ENCODE measurements around the gene CDHR4.
A peak's percentile ranks its signal among the peaks of the same experiment; 100 is the strongest.
"Not testable (repeated sequence)": the region's sequence is repeated elsewhere in the genome, so short reads cannot be mapped to it uniquely, and the experiment has no call there.

The CDHR4 gene, protein sequence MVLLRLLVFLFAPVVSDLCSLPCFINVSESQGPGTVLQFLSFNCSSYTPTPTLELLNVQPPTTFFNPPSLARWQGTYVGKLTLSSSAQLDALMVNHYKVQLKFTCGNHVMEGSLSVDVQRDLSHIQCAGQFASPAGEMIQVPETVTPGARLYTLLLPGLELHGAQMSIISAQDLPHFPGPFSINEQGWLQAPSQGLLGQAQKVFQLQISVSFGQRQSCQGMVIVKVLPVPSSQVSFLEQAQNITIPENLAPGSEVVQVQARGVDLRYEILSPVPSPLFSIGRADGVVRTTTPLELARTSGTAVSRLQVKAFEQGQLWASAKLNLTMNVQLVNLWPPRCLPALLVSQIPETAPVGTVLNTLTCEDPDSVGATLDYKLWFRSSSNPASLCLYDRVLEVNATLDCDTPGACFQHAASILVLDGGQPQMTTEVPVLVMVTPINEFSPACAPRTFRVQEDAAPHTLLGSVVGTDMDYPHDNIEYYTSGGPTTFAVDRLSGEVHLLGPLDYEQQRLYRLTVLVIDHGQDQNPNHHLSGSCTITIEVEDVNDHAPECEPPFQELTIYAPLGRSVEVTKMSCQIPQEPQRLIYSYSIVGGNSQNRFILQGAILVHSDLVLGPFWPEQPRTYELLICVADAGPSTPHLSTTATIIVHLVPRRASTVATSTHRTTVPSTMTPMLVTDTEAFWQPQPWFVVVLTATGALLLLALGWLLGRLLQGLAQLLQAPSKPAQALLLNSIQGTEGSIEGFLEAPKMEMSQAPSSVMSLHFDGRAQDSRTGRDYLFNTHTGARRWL

DNA sequence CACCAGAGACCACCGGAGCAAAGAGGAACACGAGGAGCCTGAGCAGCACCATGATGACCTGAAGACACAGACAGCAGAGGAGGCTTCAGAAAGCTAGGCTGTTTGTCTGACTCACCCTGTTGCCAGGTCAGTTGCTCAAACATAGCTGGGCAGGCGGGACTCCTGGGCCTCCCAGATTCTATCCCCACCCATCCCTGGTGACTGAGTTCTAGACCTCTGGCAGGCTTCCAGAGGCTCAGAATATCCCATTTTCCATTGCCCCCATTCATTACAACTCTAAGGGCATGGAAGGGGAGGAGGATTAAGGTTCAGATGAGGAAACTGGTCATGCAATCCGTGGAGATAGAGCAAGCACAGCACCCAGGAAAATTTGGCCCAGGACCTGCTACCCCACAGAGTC is at the start of gene CDHR4:
CDHR4 (minus strand) TSS at position 113 of the 400 bp plus-strand sequence; CDS start at position 52, 61 bp downstream.
- ATAC-seq (no peak), DNase-seq (no peak)
- peak within 1 kb of the TSS in 1 of 2 donors; percentile 29 for H3K27ac Mint-ChIP-seq
- peaks cover 24% of the 10 kb centered on the region for H3K4me1 Mint-ChIP-seq
- H3K4me3 Mint-ChIP-seq: no peak within 1 kb of the TSS
- H3K27me3 Mint-ChIP-seq: peaks cover 22% of the 10 kb centered on the region
- H3K9me3 Mint-ChIP-seq: no peaks in the 10 kb centered on the region

DNA sequence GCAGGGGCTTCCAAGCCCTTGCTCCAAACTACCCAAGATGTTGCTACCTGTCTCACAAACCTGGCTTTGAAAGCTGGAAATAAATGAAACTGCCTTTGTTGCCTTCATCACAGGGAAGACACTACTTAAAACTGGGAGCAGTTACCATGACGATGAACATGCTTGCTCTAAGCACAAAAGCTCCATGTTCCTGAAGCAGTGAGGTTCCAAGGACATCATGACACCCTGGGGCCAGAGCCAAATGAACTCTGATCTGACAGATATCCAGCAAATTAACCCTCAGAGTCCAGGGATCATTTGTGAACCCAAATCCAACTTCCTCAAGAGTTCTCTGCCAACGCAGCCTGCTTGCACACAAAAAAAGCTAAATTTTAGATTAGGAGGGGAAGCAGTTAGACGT is 46.0 kb upstream of the CDHR4 start:
- Mint-ChIP-seq H3K9me3 (no peaks in the 10 kb centered on the region), H3K4me1 (no peaks in the 10 kb centered on the region), H3K27me3 (no peaks in the 10 kb centered on the region), H3K4me3 (no peak overlapping the region), H3K27ac (no peak overlapping the region)
- no peak for DNase-seq
- ATAC-seq: no peak

DNA sequence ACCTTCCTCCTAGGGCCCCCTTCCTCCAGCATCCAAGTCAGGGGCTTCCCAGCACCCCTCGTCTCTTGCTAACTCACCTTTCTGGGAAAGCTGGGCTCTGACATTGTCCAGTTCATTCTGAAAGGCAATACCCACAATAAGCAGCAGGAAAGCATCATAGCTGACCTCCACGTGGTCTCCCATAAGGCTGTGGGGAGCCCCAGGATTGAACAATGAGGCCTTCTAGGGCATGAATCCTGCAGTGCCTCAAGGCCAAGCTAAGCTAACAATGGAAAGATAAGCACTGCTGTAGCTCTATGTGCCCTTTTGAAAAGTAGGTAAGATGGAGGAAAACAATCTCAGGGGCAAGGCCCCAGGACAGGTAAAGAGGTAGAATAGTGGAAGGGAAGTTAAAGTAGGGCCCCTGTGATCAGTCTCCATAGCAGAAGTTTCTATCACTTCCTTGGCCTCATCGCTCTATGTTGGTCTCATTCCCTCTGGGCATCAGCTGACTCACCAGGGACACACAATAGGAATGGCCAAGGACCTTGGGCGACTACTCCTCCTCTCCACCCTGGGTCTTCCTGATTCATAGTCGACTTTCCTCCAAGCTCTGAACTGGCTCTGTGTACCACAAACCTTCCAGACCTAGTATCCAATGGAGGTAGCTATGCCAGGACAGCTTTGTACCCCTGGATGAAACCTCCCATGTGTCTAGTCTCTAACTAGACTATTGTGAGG is 45.0 kb upstream of the CDHR4 start:
- ATAC-seq (no peak), DNase-seq (no peak)
- H3K27me3 Mint-ChIP-seq: no peaks in the 10 kb centered on the region
- no peak overlapping the region for H3K4me3 Mint-ChIP-seq
- no peaks in the 10 kb centered on the region for H3K4me1 Mint-ChIP-seq
- no peaks in the 10 kb centered on the region for H3K9me3 Mint-ChIP-seq
- H3K27ac Mint-ChIP-seq: peak overlapping the region; percentile 0 to 53

DNA sequence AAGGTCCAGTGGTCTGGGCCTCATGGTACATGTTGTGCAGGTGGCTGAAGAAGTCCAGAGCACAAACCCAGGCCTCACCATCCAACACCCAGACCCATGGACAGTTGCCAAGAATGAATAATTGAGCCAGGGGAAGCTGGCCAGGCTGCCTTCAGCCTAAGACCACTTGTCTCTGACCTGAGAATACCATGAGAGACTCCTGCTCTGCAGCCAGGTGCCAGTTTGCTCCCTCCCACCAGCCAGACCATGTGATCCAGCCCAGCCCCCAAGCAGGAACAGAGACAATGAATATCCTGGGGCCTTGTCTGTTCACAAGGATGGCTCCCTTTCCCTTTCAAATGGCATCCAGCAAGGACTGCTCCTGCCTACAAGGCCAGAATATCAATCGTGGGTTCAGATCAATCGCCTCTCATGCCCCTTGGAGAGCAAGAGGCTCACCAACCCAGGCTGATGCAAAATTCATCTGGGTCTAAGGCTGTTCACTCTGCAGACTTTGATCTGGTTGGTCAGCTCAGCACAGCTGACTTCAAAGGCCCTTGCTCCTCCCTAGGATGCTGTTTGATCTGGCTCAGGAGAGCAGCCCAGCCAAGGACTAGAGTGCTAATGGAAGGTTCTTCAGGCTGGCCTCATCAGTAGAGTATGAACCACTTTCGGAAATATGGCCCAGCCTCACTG is 43.3 kb upstream of the CDHR4 start:
- H3K4me1 Mint-ChIP-seq: peaks cover 5% of the 10 kb centered on the region
- DNase-seq: no peak
- H3K27me3 Mint-ChIP-seq: no peaks in the 10 kb centered on the region
- no peak for ATAC-seq
- peak overlapping the region in 1 of 2 donors; percentile 44 for H3K27ac Mint-ChIP-seq
- H3K9me3 Mint-ChIP-seq: no peaks in the 10 kb centered on the region
- no peak overlapping the region for H3K4me3 Mint-ChIP-seq

DNA sequence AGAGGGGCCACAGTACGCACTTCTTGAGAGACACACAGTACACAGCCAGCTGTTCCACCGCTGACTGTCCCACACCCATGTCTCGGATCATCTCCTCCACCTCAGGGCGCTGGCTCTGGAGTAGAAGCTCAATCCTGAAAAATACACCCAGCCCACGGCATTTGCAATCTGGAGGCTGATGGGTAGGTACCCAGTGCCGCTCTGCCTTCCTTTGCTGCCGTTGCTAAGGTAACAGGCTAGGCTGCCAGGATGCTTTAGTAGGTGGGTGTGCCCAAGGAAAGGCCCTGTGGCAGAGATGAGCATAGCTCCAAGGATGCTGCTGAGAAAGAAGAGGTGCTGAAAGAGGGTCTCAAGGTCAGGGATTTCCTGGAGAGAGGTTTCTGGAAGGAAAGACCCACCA is 42.1 kb upstream of the CDHR4 start:
- peaks cover 5% of the 10 kb centered on the region for H3K4me1 Mint-ChIP-seq
- no peak overlapping the region for H3K4me3 Mint-ChIP-seq
- no peaks in the 10 kb centered on the region for H3K27me3 Mint-ChIP-seq
- no peak overlapping the region for H3K27ac Mint-ChIP-seq
- DNase-seq (no peak), ATAC-seq (no peak)
- no peaks in the 10 kb centered on the region for H3K9me3 Mint-ChIP-seq

DNA sequence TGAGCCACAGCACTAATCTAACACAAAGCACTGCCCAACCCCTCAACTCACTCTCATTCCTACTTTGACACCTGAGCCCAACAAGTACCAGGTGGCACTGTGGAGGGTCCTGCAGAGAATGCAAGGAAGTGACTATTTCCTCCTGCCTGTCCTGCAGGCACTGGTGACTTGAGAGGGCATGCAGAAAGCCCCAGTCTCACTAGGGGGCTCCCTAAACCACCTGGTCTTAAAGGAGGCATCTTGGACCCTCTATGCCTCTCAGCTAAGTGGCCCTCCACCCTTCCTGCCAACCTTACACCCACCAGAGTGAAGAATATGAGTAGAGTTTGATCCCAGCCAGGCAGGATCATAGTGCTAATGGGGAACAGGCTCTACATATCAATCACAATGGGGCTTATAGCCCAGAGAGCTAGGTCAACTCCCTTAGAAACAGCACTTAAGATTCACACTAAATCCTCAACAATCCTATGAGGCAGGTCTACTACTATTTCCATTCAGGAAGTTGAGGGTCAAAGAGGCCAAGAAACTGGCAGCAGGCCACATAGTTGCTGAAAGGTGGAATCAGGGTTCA is 41.5 kb upstream of the CDHR4 start:
- no peaks in the 10 kb centered on the region for H3K9me3 Mint-ChIP-seq
- no peak overlapping the region for H3K27ac Mint-ChIP-seq
- no peak overlapping the region for H3K4me3 Mint-ChIP-seq
- no peaks in the 10 kb centered on the region for H3K27me3 Mint-ChIP-seq
- H3K4me1 Mint-ChIP-seq: peaks cover 5% of the 10 kb centered on the region
- ATAC-seq (peak; percentile 56), DNase-seq (peak in 1 of 2 donors; percentile 28)

DNA sequence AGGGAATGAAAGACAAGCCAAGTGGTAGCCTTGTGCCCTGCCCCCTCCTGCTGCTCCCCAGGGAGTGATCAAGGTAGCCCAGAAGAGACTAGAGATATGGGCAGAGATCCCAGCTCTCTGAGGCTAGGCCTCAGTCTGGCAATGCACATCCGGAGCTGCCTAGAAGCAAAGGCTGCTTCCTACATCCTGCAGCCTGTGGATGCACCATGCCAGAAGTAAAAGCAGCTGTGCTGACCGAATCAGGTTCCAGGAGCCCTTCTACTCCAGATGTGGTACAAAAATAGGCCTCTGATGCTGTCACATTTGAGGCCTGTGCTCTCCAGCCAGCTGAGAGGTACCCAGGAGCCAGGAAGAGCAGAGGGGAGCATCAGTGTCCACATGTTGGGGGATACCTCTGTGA is 40.7 kb upstream of the CDHR4 start:
- no peak for DNase-seq
- Mint-ChIP-seq H3K9me3 (no peaks in the 10 kb centered on the region), H3K27ac (no peak overlapping the region), H3K4me3 (no peak overlapping the region), H3K4me1 (peaks cover 5% of the 10 kb centered on the region), H3K27me3 (no peaks in the 10 kb centered on the region)
- ATAC-seq: no peak

DNA sequence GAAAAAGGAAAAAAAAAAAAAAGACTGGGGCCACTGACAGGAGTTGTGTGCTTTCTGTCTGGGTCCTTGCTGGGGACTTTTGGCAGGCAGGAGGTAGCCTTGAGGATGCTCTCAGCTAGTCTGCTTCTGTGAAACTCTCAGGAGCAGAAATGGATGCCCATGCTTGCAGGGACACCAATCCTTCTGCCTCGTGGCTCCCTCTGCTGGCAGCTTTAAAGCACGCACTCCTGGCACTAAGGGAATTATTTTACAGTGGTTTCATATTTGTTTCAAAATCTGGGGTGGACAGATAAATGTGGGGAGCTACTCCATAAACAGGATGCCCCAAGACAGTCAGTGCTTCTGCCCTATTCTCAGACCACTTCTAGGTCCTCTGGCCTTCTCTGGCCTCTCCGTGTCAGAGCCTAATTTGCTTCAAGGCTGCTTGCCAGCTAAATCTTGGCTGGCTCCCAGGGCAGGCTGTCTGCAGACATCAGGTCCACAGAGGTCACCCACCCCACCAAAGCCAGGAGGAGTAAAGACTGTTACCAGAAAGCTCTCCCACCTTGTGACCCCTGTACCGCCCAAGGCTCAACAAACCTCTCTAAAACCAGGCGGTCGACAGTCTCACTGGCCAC is 39.6 kb upstream of the CDHR4 start:
- no peaks in the 10 kb centered on the region for H3K27me3 Mint-ChIP-seq
- ATAC-seq (peak; percentile 87), DNase-seq (peak; percentile 69 to 75)
- H3K27ac Mint-ChIP-seq: peak overlapping the region in 1 of 2 donors; percentile 27
- H3K4me1 Mint-ChIP-seq: peaks cover 5% of the 10 kb centered on the region
- H3K9me3 Mint-ChIP-seq: no peaks in the 10 kb centered on the region
- H3K4me3 Mint-ChIP-seq: no peak overlapping the region

DNA sequence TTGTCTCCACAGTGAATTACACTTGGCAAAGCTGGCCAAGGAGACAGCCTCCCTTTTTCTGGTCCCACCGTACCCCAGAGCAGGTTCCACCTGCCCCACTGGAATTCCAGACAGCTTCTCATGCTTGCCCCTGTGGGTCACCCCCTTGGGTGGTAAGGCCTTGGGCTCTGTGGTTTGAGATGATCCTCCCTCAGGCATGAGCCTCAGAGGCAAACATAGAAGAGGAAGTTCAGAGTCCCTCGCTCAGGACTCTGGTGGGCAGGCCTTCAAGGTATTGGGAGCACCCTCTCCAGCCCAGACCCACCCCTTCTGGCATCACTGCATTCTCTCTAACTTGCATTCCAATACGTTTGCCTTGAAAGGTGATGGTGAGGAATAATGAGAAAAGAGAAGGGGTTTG is 31.7 kb upstream of the CDHR4 start:
- H3K27me3 Mint-ChIP-seq: no peaks in the 10 kb centered on the region
- H3K4me1 Mint-ChIP-seq: no peaks in the 10 kb centered on the region
- ATAC-seq: no peak
- H3K4me3 Mint-ChIP-seq: no peak overlapping the region
- no peaks in the 10 kb centered on the region for H3K9me3 Mint-ChIP-seq
- H3K27ac Mint-ChIP-seq: peak overlapping the region in 1 of 2 donors; percentile 91
- DNase-seq: no peak

DNA sequence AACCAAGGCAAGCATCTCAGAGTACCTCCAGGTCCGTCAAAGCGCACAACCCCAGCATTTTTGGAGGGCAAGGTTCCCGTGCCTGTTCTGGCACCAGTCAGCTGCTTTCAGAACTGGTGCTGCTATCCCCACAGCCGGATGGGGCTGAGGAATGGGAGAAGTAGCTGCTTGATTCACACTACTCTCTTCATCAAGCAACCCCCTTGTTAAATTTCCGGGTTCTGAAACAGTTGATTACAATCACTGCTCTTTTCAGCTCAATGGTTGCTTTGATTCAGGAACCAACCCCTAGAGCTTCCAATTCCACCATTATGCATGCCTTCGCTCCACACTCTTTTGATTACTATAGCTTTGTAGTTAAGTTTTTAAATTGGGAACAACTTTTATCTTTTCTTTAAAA is 26.3 kb upstream of the CDHR4 start:
- Mint-ChIP-seq H3K27ac (no peak overlapping the region), H3K9me3 (no peaks in the 10 kb centered on the region), H3K4me1 (no peaks in the 10 kb centered on the region), H3K4me3 (no peak overlapping the region), H3K27me3 (no peaks in the 10 kb centered on the region)
- no peak for ATAC-seq
- DNase-seq: no peak

DNA sequence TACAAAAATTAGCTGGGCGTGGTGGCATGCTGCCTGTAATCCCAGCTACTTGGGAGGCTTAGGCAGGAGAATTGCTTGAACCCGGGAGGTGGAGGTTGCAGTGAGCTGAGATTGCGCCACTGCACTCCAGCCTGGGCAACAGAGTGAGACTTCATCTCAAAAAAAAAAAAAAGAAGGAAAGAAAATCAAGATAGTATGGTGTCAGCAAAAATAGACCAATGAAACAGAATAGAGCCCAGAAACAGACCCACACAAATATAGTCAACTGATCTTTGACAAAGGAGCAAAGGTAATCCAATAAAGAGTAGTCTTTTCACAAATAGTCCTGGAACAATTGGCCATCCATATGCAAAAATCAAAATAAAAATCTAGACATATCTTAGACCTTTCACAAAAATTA is 23.5 kb upstream of the CDHR4 start:
- H3K4me1 Mint-ChIP-seq, H3K27ac Mint-ChIP-seq, DNase-seq, H3K9me3 Mint-ChIP-seq, H3K27me3 Mint-ChIP-seq, ATAC-seq, H3K4me3 Mint-ChIP-seq: not testable (repeated sequence)

DNA sequence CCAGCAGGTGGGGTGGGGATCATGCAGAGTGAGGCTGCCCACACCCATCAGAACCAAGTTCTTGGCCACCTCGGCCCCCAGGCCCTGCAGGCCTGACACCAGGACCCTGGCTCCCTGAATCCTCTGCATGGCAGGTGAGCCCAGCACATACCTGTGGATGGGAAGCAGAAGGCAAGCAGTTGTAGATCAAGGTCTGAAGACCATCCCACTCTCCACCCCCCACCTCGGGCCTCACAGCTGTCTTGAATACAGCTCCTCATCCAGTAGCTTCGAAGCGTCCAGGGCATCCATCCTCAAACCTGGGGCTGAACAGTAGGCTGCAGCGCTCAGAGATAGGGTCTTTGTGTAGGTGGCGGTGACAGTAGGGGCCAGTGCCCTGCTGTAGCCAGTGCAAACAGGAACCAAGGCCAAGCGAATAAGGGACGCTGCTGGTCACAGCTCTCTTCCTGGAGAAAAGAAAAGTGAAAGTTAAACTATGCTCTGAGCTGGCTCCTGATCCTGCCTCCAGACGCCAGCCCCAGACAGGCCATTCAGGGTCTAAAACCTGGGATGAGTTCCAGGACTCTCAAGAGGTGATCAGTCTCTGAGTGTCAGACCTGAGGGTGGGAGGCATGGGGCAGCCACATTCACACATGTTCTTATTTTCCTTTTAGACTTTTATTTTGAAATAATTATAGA is 14.0 kb upstream of the CDHR4 start, which contains the start of gene UBA7:
UBA7 (minus strand) TSS at position 457 of the 678 bp plus-strand sequence; CDS start at position 291, 166 bp downstream.
- H3K4me1 Mint-ChIP-seq: peaks cover 44% of the 10 kb centered on the region
- peak within 1 kb of the TSS; percentile 97 to 99 for H3K27ac Mint-ChIP-seq
- H3K27me3 Mint-ChIP-seq: no peaks in the 10 kb centered on the region
- peak; percentile 86 for ATAC-seq
- DNase-seq: peak; percentile 23 to 44
- H3K4me3 Mint-ChIP-seq: peak within 1 kb of the TSS; percentile 97
- no peaks in the 10 kb centered on the region for H3K9me3 Mint-ChIP-seq

DNA sequence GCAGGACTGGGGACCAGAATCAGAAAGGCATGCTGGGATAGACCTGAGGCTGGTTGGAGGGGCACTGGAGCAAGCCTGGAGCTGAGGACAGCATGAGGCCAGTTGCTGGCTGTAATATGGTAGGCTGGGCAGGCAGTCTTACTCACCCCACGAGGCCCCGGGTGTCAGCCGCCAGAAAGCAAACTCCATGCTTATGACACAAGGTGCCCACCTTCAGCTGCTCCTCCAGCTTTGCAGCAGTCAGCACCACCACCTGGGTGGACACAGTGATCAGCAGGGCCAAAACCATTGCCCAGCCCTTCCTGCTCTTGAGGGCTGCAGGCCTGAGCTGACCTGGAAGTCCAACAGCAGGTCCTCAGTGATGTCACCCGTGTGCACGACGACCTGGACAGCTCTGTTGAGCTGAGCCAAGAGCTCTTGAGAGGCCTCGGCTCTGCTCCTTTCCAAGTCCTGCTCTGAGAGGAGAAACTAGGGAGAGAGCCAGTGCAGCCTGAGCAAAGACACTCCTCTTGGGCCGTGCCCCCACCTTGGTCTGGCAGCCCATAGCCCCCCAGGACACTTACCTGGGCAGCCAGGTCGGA is 13.3 kb upstream of the CDHR4 start:
- Mint-ChIP-seq H3K27ac (peak overlapping the region; percentile 97 to 99), H3K4me3 (peak overlapping the region; percentile 97), H3K4me1 (peaks cover 51% of the 10 kb centered on the region)

More for the DNA sequence above, 13.3 kb upstream of the CDHR4 start:
- DNase-seq (no peak), ATAC-seq (peak; percentile 33)
- H3K9me3 Mint-ChIP-seq: no peaks in the 10 kb centered on the region
- no peaks in the 10 kb centered on the region for H3K27me3 Mint-ChIP-seq
